ENCODE data around the gene TFF2.

DNA sequence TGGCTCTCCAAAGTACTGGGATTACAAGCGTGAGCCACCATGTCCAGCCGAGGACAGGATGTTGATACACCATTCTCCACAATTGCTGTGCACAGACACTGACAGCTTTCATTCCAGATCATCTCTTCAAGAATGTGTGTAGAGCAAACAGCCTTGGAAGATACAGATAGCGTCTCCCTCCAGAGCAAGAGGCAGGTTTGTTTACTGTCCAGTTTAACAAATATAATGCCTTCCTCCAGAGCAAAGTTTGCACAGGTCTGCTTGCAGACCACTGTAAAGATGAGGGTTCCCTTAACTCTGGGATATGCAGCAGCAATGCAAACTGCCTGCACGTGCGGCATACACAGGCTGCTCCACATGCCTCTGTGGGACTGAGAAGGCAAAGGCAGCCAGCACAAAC, 40.5 kb upstream of the TFF2 start:
- TF ChIP-seq FOXM1 (IDR thresholded peaks at IDR 0.05; ENCODE audit: low read depth) (no peak), POLR2AphosphoS5 (IDR thresholded peaks at IDR 0.05; ENCODE audit: low read depth, low read length) (no peak), FOXJ3 (CRISPR knock-in tag; IDR thresholded peaks at IDR 0.05) (no peak), YY1 (IDR thresholded peaks at IDR 0.05; ENCODE audit: low read depth) (no peak), MEF2A (IDR thresholded peaks at IDR 0.05; ENCODE audit: borderline replicate concordance, low read depth) (no peak), EZH2phosphoT487 (IDR thresholded peaks at IDR 0.05; ENCODE audit: borderline replicate concordance, low read depth) (no peak), RAD21 (IDR thresholded peaks at IDR 0.05; ENCODE audit: low read length) (no peak), TAF1 (IDR thresholded peaks at IDR 0.05; ENCODE audit: borderline replicate concordance, low read depth, low read length) (no peak), NFIC (IDR thresholded peaks at IDR 0.05; ENCODE audit: borderline replicate concordance) (no peak), REST (IDR thresholded peaks at IDR 0.05; ENCODE audit: low read depth, low read length) (no peak), GABPA (IDR thresholded peaks at IDR 0.05; ENCODE audit: low read depth) (no peak)
- TF ChIP-seq, protein P1, sequence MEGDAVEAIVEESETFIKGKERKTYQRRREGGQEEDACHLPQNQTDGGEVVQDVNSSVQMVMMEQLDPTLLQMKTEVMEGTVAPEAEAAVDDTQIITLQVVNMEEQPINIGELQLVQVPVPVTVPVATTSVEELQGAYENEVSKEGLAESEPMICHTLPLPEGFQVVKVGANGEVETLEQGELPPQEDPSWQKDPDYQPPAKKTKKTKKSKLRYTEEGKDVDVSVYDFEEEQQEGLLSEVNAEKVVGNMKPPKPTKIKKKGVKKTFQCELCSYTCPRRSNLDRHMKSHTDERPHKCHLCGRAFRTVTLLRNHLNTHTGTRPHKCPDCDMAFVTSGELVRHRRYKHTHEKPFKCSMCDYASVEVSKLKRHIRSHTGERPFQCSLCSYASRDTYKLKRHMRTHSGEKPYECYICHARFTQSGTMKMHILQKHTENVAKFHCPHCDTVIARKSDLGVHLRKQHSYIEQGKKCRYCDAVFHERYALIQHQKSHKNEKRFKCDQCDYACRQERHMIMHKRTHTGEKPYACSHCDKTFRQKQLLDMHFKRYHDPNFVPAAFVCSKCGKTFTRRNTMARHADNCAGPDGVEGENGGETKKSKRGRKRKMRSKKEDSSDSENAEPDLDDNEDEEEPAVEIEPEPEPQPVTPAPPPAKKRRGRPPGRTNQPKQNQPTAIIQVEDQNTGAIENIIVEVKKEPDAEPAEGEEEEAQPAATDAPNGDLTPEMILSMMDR (IDR thresholded peaks at IDR 0.05), result no peak
- TF ChIP-seq, protein P2, sequence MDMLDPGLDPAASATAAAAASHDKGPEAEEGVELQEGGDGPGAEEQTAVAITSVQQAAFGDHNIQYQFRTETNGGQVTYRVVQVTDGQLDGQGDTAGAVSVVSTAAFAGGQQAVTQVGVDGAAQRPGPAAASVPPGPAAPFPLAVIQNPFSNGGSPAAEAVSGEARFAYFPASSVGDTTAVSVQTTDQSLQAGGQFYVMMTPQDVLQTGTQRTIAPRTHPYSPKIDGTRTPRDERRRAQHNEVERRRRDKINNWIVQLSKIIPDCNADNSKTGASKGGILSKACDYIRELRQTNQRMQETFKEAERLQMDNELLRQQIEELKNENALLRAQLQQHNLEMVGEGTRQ (IDR thresholded peaks at IDR 0.05; ENCODE audit: borderline replicate concordance, low read depth, low read length), result no peak
- TF ChIP-seq, protein P3, sequence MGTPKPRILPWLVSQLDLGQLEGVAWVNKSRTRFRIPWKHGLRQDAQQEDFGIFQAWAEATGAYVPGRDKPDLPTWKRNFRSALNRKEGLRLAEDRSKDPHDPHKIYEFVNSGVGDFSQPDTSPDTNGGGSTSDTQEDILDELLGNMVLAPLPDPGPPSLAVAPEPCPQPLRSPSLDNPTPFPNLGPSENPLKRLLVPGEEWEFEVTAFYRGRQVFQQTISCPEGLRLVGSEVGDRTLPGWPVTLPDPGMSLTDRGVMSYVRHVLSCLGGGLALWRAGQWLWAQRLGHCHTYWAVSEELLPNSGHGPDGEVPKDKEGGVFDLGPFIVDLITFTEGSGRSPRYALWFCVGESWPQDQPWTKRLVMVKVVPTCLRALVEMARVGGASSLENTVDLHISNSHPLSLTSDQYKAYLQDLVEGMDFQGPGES (IDR thresholded peaks at IDR 0.05; ENCODE audit: low read depth, low read length), result no peak

Measured in SK-N-SH (cell line).